Measurements from ENCODE around the gene CIRBP.

The CIRBP gene

GRCh38 chr19:1266129-1266915 is 2.8 kb upstream of the CIRBP start:
- FAIRE-seq (peak; percentile 44), DNase-seq (ENCODE audit: insufficient read length, low spot score) (peak; percentile 76)

GRCh38 chr19:1266916-1267476 is 2.1 kb upstream of the CIRBP start:
- FAIRE-seq, result no peak
- no peak for DNase-seq (ENCODE audit: insufficient read length, low spot score)

- DNase-seq (ENCODE audit: insufficient read length, low spot score) (no peak), FAIRE-seq (no peak)
These were observed 1.5 kb upstream of the CIRBP start for GRCh38 chr19:1267477-1268225.

GRCh38 chr19:1268226-1269064 is 687 bp upstream of the CIRBP start:
- DNase-seq (ENCODE audit: insufficient read length, low spot score) (no peak), FAIRE-seq (no peak)

GRCh38 chr19:1269478-1270212 is 513 bp downstream of the CIRBP start:
- peak; percentile 9 for FAIRE-seq

GRCh38 chr19:1270213-1270853 is 1.2 kb downstream of the CIRBP start:
- no peak for FAIRE-seq
- DNase-seq (ENCODE audit: insufficient read length, low spot score), result no peak

More at GRCh38 chr19:1269478-1270212, 513 bp downstream of the CIRBP start:
- peak; percentile 76 for DNase-seq (ENCODE audit: insufficient read length, low spot score)

GRCh38 chr19:1270854-1271527 is 1.9 kb downstream of the CIRBP start:
- FAIRE-seq (no peak), DNase-seq (ENCODE audit: insufficient read length, low spot score) (no peak)

- DNase-seq (ENCODE audit: insufficient read length, low spot score), result no peak
- FAIRE-seq, result no peak
These were observed 2.6 kb downstream of the CIRBP start for GRCh38 chr19:1271528-1272422.

GRCh38 chr19:1272423-1273262 is 3.5 kb downstream of the CIRBP start:
- FAIRE-seq, result no peak
- no peak for DNase-seq (ENCODE audit: insufficient read length, low spot score)

- DNase-seq (ENCODE audit: insufficient read length, low spot score) (no peak), FAIRE-seq (no peak)
These were observed 4.3 kb downstream of the CIRBP start for GRCh38 chr19:1273263-1274041.

GRCh38 chr19:1274081-1274851 is 5.1 kb downstream of the CIRBP start:
- no peak for DNase-seq (ENCODE audit: insufficient read length, low spot score)
- no peak for FAIRE-seq

- FAIRE-seq, result no peak
- DNase-seq (ENCODE audit: insufficient read length, low spot score), result no peak
These were observed 5.7 kb downstream of the CIRBP start for GRCh38 chr19:1274852-1275259.

- peak; percentile 92 for FAIRE-seq
- DNase-seq (ENCODE audit: insufficient read length, low spot score), result peak; percentile 89
These were observed 6.3 kb downstream of the CIRBP start, which contains the start of gene FAM174C for GRCh38 chr19:1275260-1275975. Gene FAM174C (plus strand): TSS chr19:1275530. CDS start chr19:1275550, 20 bp downstream.

- no peak for FAIRE-seq
These were observed 7.0 kb downstream of the CIRBP start for GRCh38 chr19:1275976-1276627.

More at GRCh38 chr19:1275976-1276627, 7.0 kb downstream of the CIRBP start:
- no peak for DNase-seq (ENCODE audit: insufficient read length, low spot score)

Measured in HTR-8/SVneo (cell line).